ENCODE measurements around the gene AJM1. TPM values are rescaled to one million over a fixed set of nuclear protein-coding genes. Genes with fewer than 3 reads are reported as not detected.
A peak's percentile ranks its signal among the peaks of the same experiment; 100 is the strongest.
"Not testable (repeated sequence)": the region's sequence is repeated elsewhere in the genome, so short reads cannot be mapped to it uniquely, and the experiment has no call there.

The AJM1 gene
- 1 to 10 TPM; 1.3 TPM for total RNA-seq
- polyA plus RNA-seq: under 1 TPM in 2 of 3 donors, not detected in 1; 0.05 to 0.10 TPM
- 0.86 to 4.0 (median 2.1) reads per million in 6 experiments for total RNA-seq

GRCh38 chr9:136842380-136842948 lies at the start of gene AJM1:
Gene AJM1, plus strand, starts transcription at chr9:136842478. Its CDS starts 1,937 bp downstream, at chr9:136844415.
- peaks cover 0 to 20% (median 2%) of the 10 kb centered on the region in 5 donors for H3K27me3 Mint-ChIP-seq
- ATAC-seq: peak; percentile 88 to 91
- peak; percentile 67 to 86 (median 78) for DNase-seq
- H3K27ac Mint-ChIP-seq: peak within 1 kb of the TSS in 6 of 10 donors; percentile 43 to 82 (median 69)
- H3K9me3 Mint-ChIP-seq: not testable (repeated sequence)
- peaks cover 11 to 23% (median 16%) of the 10 kb centered on the region in 4 donors for H3K4me1 Mint-ChIP-seq
- POLR2A ChIA-PET: interaction anchor here (0.6 to 3.8 kb wide), 10 partner anchors 22 to 193 kb away, joined by 3 to 17 read pairs (median 4); partner anchors contain the start of genes PAXX, RABL6 and TRAF2
- peak within 1 kb of the TSS; percentile 75 to 94 (median 84) for H3K4me3 Mint-ChIP-seq
- H3K36me3 Mint-ChIP-seq: peaks cover 0 to 13% (median 0%) of the 10 kb centered on the region in 3 donors

- H3K4me3 Mint-ChIP-seq: peak overlapping the region in 4 of 10 donors; percentile 1 to 50 (median 18)
- H3K27ac Mint-ChIP-seq: peak overlapping the region in 6 of 10 donors; percentile 5 to 77 (median 29)
- H3K27me3 Mint-ChIP-seq: no peaks in the 10 kb centered on the region
- POLR2A ChIA-PET: interaction anchor here (0.9 to 4.9 kb wide), 3 partner anchors 8 to 294 kb away, joined by 3 to 44 read pairs (median 5); partner anchors contain the start of genes MAN1B1 and RABL6
- peaks cover 7 to 44% (median 38%) of the 10 kb centered on the region in 4 donors for H3K4me1 Mint-ChIP-seq
- DNase-seq (no peak), ATAC-seq (no peak)
- H3K36me3 Mint-ChIP-seq: peaks cover 0 to 9% (median 3%) of the 10 kb centered on the region in 3 donors
- no peaks in the 10 kb centered on the region for H3K9me3 Mint-ChIP-seq
Observed at GRCh38 chr9:136793086-136793946, 49.0 kb upstream of the AJM1 start.

- Mint-ChIP-seq H3K4me1 (peaks cover 7 to 44% (median 33%) of the 10 kb centered on the region in 4 donors), H3K27me3 (no peaks in the 10 kb centered on the region), H3K4me3 (no peak overlapping the region), H3K9me3 (no peaks in the 10 kb centered on the region), H3K36me3 (peaks cover 0 to 9% (median 3%) of the 10 kb centered on the region in 3 donors), H3K27ac (peak overlapping the region in 3 of 10 donors; percentile 17 to 67 (median 35))
- DNase-seq (no peak), ATAC-seq (no peak)
- POLR2A ChIA-PET: interaction anchor here (0.9 to 4.9 kb wide), 2 partner anchors 13 to 292 kb away, joined by 3 to 44 read pairs; partner anchors contain the start of genes MAN1B1 and RABL6
Observed at GRCh38 chr9:136794281-136794999, 47.8 kb upstream of the AJM1 start.

- ATAC-seq (no peak), DNase-seq (no peak)
- no peaks in the 10 kb centered on the region for H3K27me3 Mint-ChIP-seq
- POLR2A ChIA-PET: interaction anchor here (4.9 kb wide), 1 partner anchor 12 kb away, joined by 44 read pairs; the partner anchor contains the start of gene RABL6
- H3K4me1 Mint-ChIP-seq: peaks cover 7 to 44% (median 35%) of the 10 kb centered on the region in 4 donors
- peaks cover 0 to 9% (median 3%) of the 10 kb centered on the region in 3 donors for H3K36me3 Mint-ChIP-seq
- no peak overlapping the region for H3K4me3 Mint-ChIP-seq
- H3K27ac Mint-ChIP-seq: peak overlapping the region in 2 of 10 donors; percentile 55 to 79
- H3K9me3 Mint-ChIP-seq: no peaks in the 10 kb centered on the region
Observed at GRCh38 chr9:136795000-136795348, 47.3 kb upstream of the AJM1 start.

GRCh38 chr9:136796238-136796774 lies 46.0 kb upstream of the AJM1 start, which contains the start of gene CCDC183:
Gene CCDC183, plus strand, starts transcription at chr9:136796338. Its CDS starts 60 bp downstream, at chr9:136796398.
- POLR2A ChIA-PET: interaction anchor here (0.6 to 1.2 kb wide), 6 partner anchors 11 to 318 kb away, joined by 3 to 7 read pairs (median 4); partner anchors contain the start of genes CLIC3 and RABL6

GRCh38 chr9:136796775-136797347 lies 45.4 kb upstream of the AJM1 start:
- peak overlapping the region in 8 of 10 donors; percentile 0 to 48 (median 28) for H3K4me3 Mint-ChIP-seq
- H3K9me3 Mint-ChIP-seq, ATAC-seq, DNase-seq, H3K27me3 Mint-ChIP-seq, H3K36me3 Mint-ChIP-seq: not testable (repeated sequence)
- POLR2A ChIA-PET: interaction anchor here (1.1 to 1.2 kb wide), 2 partner anchors 11 to 199 kb away, joined by 4 to 7 read pairs; partner anchors contain the start of genes CLIC3 and RABL6
- H3K27ac Mint-ChIP-seq: peak overlapping the region in 3 of 10 donors; percentile 9 to 72 (median 64)
- H3K4me1 Mint-ChIP-seq: peaks cover 12 to 52% (median 38%) of the 10 kb centered on the region in 4 donors

More at GRCh38 chr9:136796238-136796774, 46.0 kb upstream of the AJM1 start, which contains the start of gene CCDC183:
- Mint-ChIP-seq H3K9me3 (no peaks in the 10 kb centered on the region), H3K4me3 (peak within 1 kb of the TSS in 9 of 10 donors; percentile 12 to 48 (median 36)), H3K4me1 (peaks cover 12 to 51% (median 38%) of the 10 kb centered on the region in 4 donors), H3K27me3 (no peaks in the 10 kb centered on the region), H3K36me3 (peaks cover 0 to 9% (median 3%) of the 10 kb centered on the region in 3 donors), H3K27ac (peak within 1 kb of the TSS in 9 of 10 donors; percentile 28 to 80 (median 64))
- DNase-seq (no peak), ATAC-seq (no peak)

- POLR2A ChIA-PET: interaction anchor here (1.3 to 2.8 kb wide), 3 partner anchors 8 to 228 kb away, joined by 3 to 19 read pairs (median 13); partner anchors contain the start of genes RABL6 and TMEM141
- no peak for ATAC-seq
- Mint-ChIP-seq H3K9me3 (no peaks in the 10 kb centered on the region), H3K4me1 (peaks cover 10 to 40% (median 32%) of the 10 kb centered on the region in 4 donors), H3K27me3 (peaks cover 0 to 2% (median 0%) of the 10 kb centered on the region in 5 donors), H3K36me3 (peaks cover 0 to under 1% (median 0%) of the 10 kb centered on the region in 3 donors), H3K27ac (peak overlapping the region in 1 of 10 donors; percentile 4), H3K4me3 (peak overlapping the region in 6 of 10 donors; percentile 12 to 79 (median 24))
- no peak for DNase-seq
Observed at GRCh38 chr9:136798708-136799078, 43.6 kb upstream of the AJM1 start.

- peaks cover 14 to 46% (median 34%) of the 10 kb centered on the region in 4 donors for H3K4me1 Mint-ChIP-seq
- no peaks in the 10 kb centered on the region for H3K9me3 Mint-ChIP-seq
- H3K27me3 Mint-ChIP-seq: peaks cover 0 to 2% (median 0%) of the 10 kb centered on the region in 5 donors
- H3K27ac Mint-ChIP-seq: peak overlapping the region in 1 of 10 donors; percentile 4
- ATAC-seq (no peak), DNase-seq (no peak)
- H3K4me3 Mint-ChIP-seq: peak overlapping the region; percentile 33 to 93 (median 85)
- POLR2A ChIA-PET: interaction anchor here (1.0 to 2.8 kb wide), 7 partner anchors 8 to 194 kb away, joined by 3 to 19 read pairs (median 3); partner anchors contain the start of genes PAXX, RABL6 and TMEM141
- H3K36me3 Mint-ChIP-seq: no peaks in the 10 kb centered on the region
Observed at GRCh38 chr9:136799079-136799853, 43.0 kb upstream of the AJM1 start.

- Mint-ChIP-seq H3K27me3 (peaks cover 0 to 2% (median 0%) of the 10 kb centered on the region in 5 donors), H3K9me3 (no peaks in the 10 kb centered on the region), H3K27ac (peak overlapping the region in 7 of 10 donors; percentile 78 to 91 (median 83)), H3K36me3 (no peaks in the 10 kb centered on the region), H3K4me1 (peaks cover 14 to 46% (median 34%) of the 10 kb centered on the region in 4 donors), H3K4me3 (peak overlapping the region; percentile 79 to 93 (median 90))
- POLR2A ChIA-PET: interaction anchor here (1.0 to 2.8 kb wide), 12 partner anchors 7 to 235 kb away, joined by 3 to 19 read pairs (median 4); partner anchors contain the start of genes FBXW5, PAXX, RABL6 and TMEM141
- ATAC-seq (peak; percentile 73 to 74), DNase-seq (peak; percentile 63 to 97 (median 85))
Observed at GRCh38 chr9:136799854-136800657, 42.2 kb upstream of the AJM1 start.

Data from naive thymus-derived CD8-positive, alpha-beta T cell (primary cell).